T-helper 2 cell treated with Interferon-gamma antibody and Interleukin-4, amounts not matched to agents 100 ng/mL and 5 ng/mL, for 36 hours (primary cell): ENCODE measurements around the gene RPL32. TPM values are rescaled to one million over a fixed set of nuclear protein-coding genes. Genes with fewer than 3 reads are reported as not detected.

Source experiments
- intact Hi-C: fragments of 100-400 bp; cut with micrococcal nuclease; formaldehyde crosslinking; loops from one replicate; pipeline ENCODE4 v1.15.1; 2023
- total RNA-seq: library from RNA; stranded (reverse); gene quantifications from 2 replicates; pipeline ENCODE4 v1.2.3, GENCODE V29; 2022

RPL32 gene
- total RNA-seq, 1 donor from 2014 or later = 1,883 TPM

GRCh38 chr3:12833222-12834161 lies 7.9 kb downstream of the RPL32 start:
- intact Hi-C loops = no loop called here

- intact Hi-C loops = no loop called here
These were observed 8.8 kb downstream of the RPL32 start for GRCh38 chr3:12832350-12833221.

- intact Hi-C loops = no loop called here
These were observed 10.0 kb downstream of the RPL32 start for GRCh38 chr3:12831301-12831866.

- intact Hi-C loops = no loop called here
These were observed 10.6 kb downstream of the RPL32 start for GRCh38 chr3:12830785-12831156.

GRCh38 chr3:12829886-12830784 lies 11.2 kb downstream of the RPL32 start:
- intact Hi-C loops = no loop called here

GRCh38 chr3:12829404-12829803 lies 12.0 kb downstream of the RPL32 start:
- intact Hi-C loops = no loop called here

- intact Hi-C loops = no loop called here
These were observed 12.6 kb downstream of the RPL32 start for GRCh38 chr3:12828751-12829150.

- intact Hi-C loops = no loop called here
These were observed 16.2 kb downstream of the RPL32 start for GRCh38 chr3:12825156-12825555.

- intact Hi-C loops = no loop called here
These were observed 17.1 kb downstream of the RPL32 start for GRCh38 chr3:12824299-12824698.

GRCh38 chr3:12822725-12823373 lies 18.5 kb downstream of the RPL32 start:
- intact Hi-C loops = no loop called here

GRCh38 chr3:12818773-12819172 lies 22.6 kb downstream of the RPL32 start:
- intact Hi-C loops = no loop called here

- intact Hi-C loops = no loop called here
These were observed 23.1 kb downstream of the RPL32 start for GRCh38 chr3:12818273-12818672.

GRCh38 chr3:12817343-12817710 lies 24.0 kb downstream of the RPL32 start:
- intact Hi-C loops = no loop called here

- intact Hi-C loops = no loop called here
These were observed 24.6 kb downstream of the RPL32 start for GRCh38 chr3:12816521-12817342.

- intact Hi-C loops = no loop called here
These were observed 25.6 kb downstream of the RPL32 start for GRCh38 chr3:12815719-12816118.

- intact Hi-C loops = no loop called here
These were observed 26.3 kb downstream of the RPL32 start for GRCh38 chr3:12815078-12815477.

GRCh38 chr3:12813967-12814366 lies 27.4 kb downstream of the RPL32 start:
- intact Hi-C loops = no loop called here

GRCh38 chr3:12812812-12813211 lies 28.6 kb downstream of the RPL32 start:
- intact Hi-C loops = no loop called here

- intact Hi-C loops = loop anchor here (1.0 to 2.0 kb wide), 3 partner anchors 30 to 156 kb away; partner anchors contain the start of gene RPL32
These were observed 30.4 kb downstream of the RPL32 start for GRCh38 chr3:12810961-12811360.
